WTC11 (cell line): ENCODE data around the gene FAM110A. TPM values are rescaled to one million over a fixed set of nuclear protein-coding genes. Genes with fewer than 3 reads are reported as not detected.

Experiments used
- ATAC-seq: fragments of 200-7000 bp; cut with Tn5 transposase; 2 replicates; pipeline ENCODE4 v1.10.0; 2021; ENCODE audit warnings: mild to moderate bottlenecking, moderate library complexity
- CTCF ChIA-PET: fragments of 300-600 bp; sonication (Branson Sonifier 250); formaldehyde crosslinking; loops from one replicate; lab custom pipeline; 2021; ENCODE audit warnings: antibody characterized with exemption; lab: Charles Lee
- POLR2A ChIA-PET: fragments of 350-600 bp; sonication (Branson Sonifier 250); formaldehyde crosslinking; loops from one replicate; lab custom pipeline; 2021; ENCODE audit warnings: antibody characterized with exemption; lab: Charles Lee
- DNase-seq: peaks from one replicate; pipeline ENCODE4 v3.0.0; 2021; ENCODE audit warnings: low spot score
- H3K27ac Mint-ChIP-seq: 2 replicates; pipeline ENCODE4 v1.8.0; 2021; ENCODE audit warnings: mixed read lengths
- H3K27me3 Mint-ChIP-seq: 2 replicates; pipeline ENCODE4 v1.8.0; 2021; ENCODE audit warnings: low read depth, mild to moderate bottlenecking, moderate library complexity, mixed read lengths
- H3K36me3 Mint-ChIP-seq: 2 replicates; pipeline ENCODE4 v1.8.0; 2021; ENCODE audit warnings: mixed read lengths
- H3K4me1 Mint-ChIP-seq: 2 replicates; pipeline ENCODE4 v1.8.0; 2022; ENCODE audit warnings: mixed read lengths
- H3K4me3 Mint-ChIP-seq: 2 replicates; pipeline ENCODE4 v1.8.0; 2021; ENCODE audit warnings: mild to moderate bottlenecking, moderate library complexity, mixed read lengths
- H3K9me3 Mint-ChIP-seq: 2 replicates; pipeline ENCODE4 v1.8.0; 2021; ENCODE audit warnings: mixed read lengths
- AR ChIP-seq: fragments of 250-450 bp; sonication (Bioruptor Pico); IDR thresholded peaks from 2 replicates; pipeline ENCODE4 v1.9.0; 2021; ENCODE audit warnings: mild to moderate bottlenecking
- CREM ChIP-seq: sonication (generic); formaldehyde crosslinking; IDR thresholded peaks from 2 replicates; pipeline ENCODE4 v1.8.1; 2022; ENCODE audit warnings: mild to moderate bottlenecking, missing genetic modification reagents, moderate library complexity
- GABPB1 ChIP-seq: sonication (generic); formaldehyde crosslinking; IDR thresholded peaks from 2 replicates; pipeline ENCODE4 v1.8.1; 2023; ENCODE audit warnings: mild to moderate bottlenecking, missing genetic modification reagents
- HMGA2 ChIP-seq: fragments of 250-450 bp; sonication (Bioruptor Pico); IDR thresholded peaks from 2 replicates; pipeline ENCODE4 v1.4.0; 2021; ENCODE audit warnings: mild to moderate bottlenecking, moderate library complexity
- HMGXB4 ChIP-seq: sonication (generic); formaldehyde crosslinking; IDR thresholded peaks from 2 replicates; pipeline ENCODE4 v1.8.1; 2023; ENCODE audit warnings: mild to moderate bottlenecking, moderate library complexity, missing genetic modification reagents
- NFATC4 ChIP-seq: fragments of 250-450 bp; sonication (Bioruptor Pico); IDR thresholded peaks from 2 replicates; pipeline ENCODE4 v1.9.0; 2021; ENCODE audit warnings: mild to moderate bottlenecking
- OVOL2 ChIP-seq: fragments of 250-450 bp; sonication (Bioruptor Pico); IDR thresholded peaks from 2 replicates; pipeline ENCODE4 v1.9.0; 2021; ENCODE audit warnings: mild to moderate bottlenecking, borderline replicate concordance
- SMAD3 ChIP-seq: sonication (generic); formaldehyde crosslinking; IDR thresholded peaks from 2 replicates; pipeline ENCODE4 v1.8.0; 2022; ENCODE audit warnings: missing genetic modification reagents, mild to moderate bottlenecking, borderline replicate concordance
- SMAD4 ChIP-seq: sonication (generic); formaldehyde crosslinking; IDR thresholded peaks from 2 replicates; pipeline ENCODE4 v1.8.0; 2022; ENCODE audit warnings: mild to moderate bottlenecking, missing genetic modification reagents
- USF1 ChIP-seq: sonication (generic); formaldehyde crosslinking; IDR thresholded peaks from 2 replicates; pipeline ENCODE4 v1.8.0; 2022; ENCODE audit warnings: mild to moderate bottlenecking, missing genetic modification reagents
- ZNF219 ChIP-seq: sonication (generic); formaldehyde crosslinking; IDR thresholded peaks from 2 replicates; pipeline ENCODE4 v1.8.0; 2023; ENCODE audit warnings: missing genetic modification reagents, mild to moderate bottlenecking, borderline replicate concordance
- total RNA-seq: library from RNA; stranded (reverse); gene quantifications from 3 replicates; pipeline ENCODE4 v1.2.3, GENCODE V29; 2021
- TF ChIP-seq, protein P1 (sequence below): fragments of 250-450 bp; sonication (Bioruptor Pico); IDR thresholded peaks from 2 replicates; pipeline ENCODE4 v1.9.0; 2021; ENCODE audit warnings: mild to moderate bottlenecking
- TF ChIP-seq, protein P2 (sequence below): sonication (generic); formaldehyde crosslinking; IDR thresholded peaks from 2 replicates; pipeline ENCODE4 v1.8.1; 2022; ENCODE audit warnings: low read depth, mild to moderate bottlenecking, moderate library complexity, missing genetic modification reagents, borderline replicate concordance
- TF ChIP-seq, protein P3 (sequence below): sonication (generic); formaldehyde crosslinking; IDR thresholded peaks from 2 replicates; pipeline ENCODE4 v1.8.0; 2022; ENCODE audit warnings: missing genetic modification reagents

The FAM110A gene
- total RNA-seq, 1 experiment from 2014 or later, result 18.8 TPM

DNA sequence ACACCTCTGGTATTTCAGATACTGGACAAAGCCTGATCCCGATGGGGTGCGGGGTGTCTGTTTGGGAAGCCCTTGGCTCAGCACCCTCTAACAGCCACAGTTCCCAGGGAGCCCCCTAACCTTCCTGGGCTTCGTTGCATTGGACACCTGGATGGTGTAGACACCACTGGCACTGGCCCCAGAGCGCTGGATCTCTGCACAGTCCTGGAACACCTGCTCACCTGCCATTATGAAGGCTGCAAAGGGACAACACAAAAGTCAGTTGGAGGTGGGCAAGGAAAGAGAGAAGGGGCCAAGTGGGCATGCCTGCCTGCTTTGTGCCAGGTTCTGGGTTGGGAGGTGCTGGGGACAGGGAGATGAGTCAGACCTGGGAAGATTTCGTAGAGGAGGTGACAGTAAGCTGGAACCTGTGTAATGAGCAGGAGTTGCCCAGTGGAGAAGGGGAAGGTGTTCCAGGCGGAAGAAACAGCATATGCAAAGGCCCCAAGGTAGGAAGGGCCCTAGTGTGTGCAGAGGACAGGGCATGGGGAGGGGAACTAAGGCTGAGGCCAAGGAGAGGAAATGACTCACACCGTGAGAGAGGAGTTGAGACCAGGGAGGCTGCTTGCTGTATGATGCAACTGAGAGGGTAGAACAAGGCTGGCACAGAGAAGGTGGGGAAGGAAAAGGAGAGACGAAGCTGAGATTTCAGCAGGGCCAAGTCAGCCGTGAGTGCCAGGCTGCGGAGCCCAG, 47.7 kb downstream of the FAM110A start:
- H3K4me1 Mint-ChIP-seq, result peaks cover 9% of the 10 kb centered on the region
- ATAC-seq (no peak), DNase-seq (no peak)
- no peaks in the 10 kb centered on the region for H3K36me3 Mint-ChIP-seq
- POLR2A ChIA-PET, result interaction anchor here (0.5 kb wide), 1 partner anchor 74 kb away, joined by 3 read pairs; no protein-coding TSS in a partner anchor
- TF ChIP-seq GABPB1 (CRISPR knock-in tag) (peak; percentile 68; the same call in 1 of the 2 replicates), AR (CRISPR knock-in tag) (no peak), NFATC4 (CRISPR knock-in tag) (no peak), USF1 (CRISPR knock-in tag) (no peak)
- TF ChIP-seq, protein P1, sequence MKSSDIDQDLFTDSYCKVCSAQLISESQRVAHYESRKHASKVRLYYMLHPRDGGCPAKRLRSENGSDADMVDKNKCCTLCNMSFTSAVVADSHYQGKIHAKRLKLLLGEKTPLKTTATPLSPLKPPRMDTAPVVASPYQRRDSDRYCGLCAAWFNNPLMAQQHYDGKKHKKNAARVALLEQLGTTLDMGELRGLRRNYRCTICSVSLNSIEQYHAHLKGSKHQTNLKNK, result no peak
- TF ChIP-seq, all 79 proteins: peak for 1
- Mint-ChIP-seq H3K27me3 (peaks cover 15% of the 10 kb centered on the region), H3K27ac (no peak overlapping the region), H3K9me3 (no peaks in the 10 kb centered on the region), H3K4me3 (no peak overlapping the region)
- CTCF ChIA-PET, result no interaction called here

- no peak for DNase-seq
- Mint-ChIP-seq H3K36me3 (no peaks in the 10 kb centered on the region), H3K27me3 (peaks cover 17% of the 10 kb centered on the region)
These were observed 48.2 kb downstream of the FAM110A start for GRCh38 chr20:881783-882144.

GRCh38 chr20:884983-885952, 51.8 kb downstream of the FAM110A start:
- Mint-ChIP-seq H3K27ac (no peak overlapping the region), H3K9me3 (no peaks in the 10 kb centered on the region), H3K36me3 (no peaks in the 10 kb centered on the region), H3K4me3 (peak overlapping the region; percentile 55), H3K4me1 (peaks cover 9% of the 10 kb centered on the region), H3K27me3 (peaks cover 17% of the 10 kb centered on the region)
- DNase-seq, result peak; percentile 90
- POLR2A ChIA-PET, result interaction anchor here (0.7 kb wide), 1 partner anchor 13 kb away, joined by 3 read pairs; no protein-coding TSS in a partner anchor
- peak; percentile 99 for ATAC-seq
- CTCF ChIA-PET, result interaction anchor here (0.6 to 2.7 kb wide), 41 partner anchors 9 to 328 kb away, joined by 3 to 56 read pairs (median 4); partner anchors contain the start of genes ANGPT4, FAM110A and SLC52A3
- TF ChIP-seq OVOL2, result no peak
- TF ChIP-seq, protein P2, sequence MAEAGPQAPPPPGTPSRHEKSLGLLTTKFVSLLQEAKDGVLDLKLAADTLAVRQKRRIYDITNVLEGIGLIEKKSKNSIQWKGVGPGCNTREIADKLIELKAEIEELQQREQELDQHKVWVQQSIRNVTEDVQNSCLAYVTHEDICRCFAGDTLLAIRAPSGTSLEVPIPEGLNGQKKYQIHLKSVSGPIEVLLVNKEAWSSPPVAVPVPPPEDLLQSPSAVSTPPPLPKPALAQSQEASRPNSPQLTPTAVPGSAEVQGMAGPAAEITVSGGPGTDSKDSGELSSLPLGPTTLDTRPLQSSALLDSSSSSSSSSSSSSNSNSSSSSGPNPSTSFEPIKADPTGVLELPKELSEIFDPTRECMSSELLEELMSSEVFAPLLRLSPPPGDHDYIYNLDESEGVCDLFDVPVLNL, result no peak
- TF ChIP-seq SMAD3 (CRISPR knock-in tag), result no peak; the same call in 1 of the 2 replicates
- no peak for TF ChIP-seq USF1 (CRISPR knock-in tag)
- no peak; the same call in 1 of the 2 replicates for TF ChIP-seq CREM (CRISPR knock-in tag)
- no peak for TF ChIP-seq ZNF219
- TF ChIP-seq HMGA2 (CRISPR knock-in tag), result no peak
- no peak for TF ChIP-seq SMAD4
- TF ChIP-seq HMGXB4, result peak; percentile 96

More at GRCh38 chr20:881783-882144, 48.2 kb downstream of the FAM110A start:
- Mint-ChIP-seq H3K9me3 (no peaks in the 10 kb centered on the region), H3K27ac (no peak overlapping the region)
- ATAC-seq, result no peak
- POLR2A ChIA-PET, result no interaction called here
- CTCF ChIA-PET, result no interaction called here
- TF ChIP-seq, protein P3, sequence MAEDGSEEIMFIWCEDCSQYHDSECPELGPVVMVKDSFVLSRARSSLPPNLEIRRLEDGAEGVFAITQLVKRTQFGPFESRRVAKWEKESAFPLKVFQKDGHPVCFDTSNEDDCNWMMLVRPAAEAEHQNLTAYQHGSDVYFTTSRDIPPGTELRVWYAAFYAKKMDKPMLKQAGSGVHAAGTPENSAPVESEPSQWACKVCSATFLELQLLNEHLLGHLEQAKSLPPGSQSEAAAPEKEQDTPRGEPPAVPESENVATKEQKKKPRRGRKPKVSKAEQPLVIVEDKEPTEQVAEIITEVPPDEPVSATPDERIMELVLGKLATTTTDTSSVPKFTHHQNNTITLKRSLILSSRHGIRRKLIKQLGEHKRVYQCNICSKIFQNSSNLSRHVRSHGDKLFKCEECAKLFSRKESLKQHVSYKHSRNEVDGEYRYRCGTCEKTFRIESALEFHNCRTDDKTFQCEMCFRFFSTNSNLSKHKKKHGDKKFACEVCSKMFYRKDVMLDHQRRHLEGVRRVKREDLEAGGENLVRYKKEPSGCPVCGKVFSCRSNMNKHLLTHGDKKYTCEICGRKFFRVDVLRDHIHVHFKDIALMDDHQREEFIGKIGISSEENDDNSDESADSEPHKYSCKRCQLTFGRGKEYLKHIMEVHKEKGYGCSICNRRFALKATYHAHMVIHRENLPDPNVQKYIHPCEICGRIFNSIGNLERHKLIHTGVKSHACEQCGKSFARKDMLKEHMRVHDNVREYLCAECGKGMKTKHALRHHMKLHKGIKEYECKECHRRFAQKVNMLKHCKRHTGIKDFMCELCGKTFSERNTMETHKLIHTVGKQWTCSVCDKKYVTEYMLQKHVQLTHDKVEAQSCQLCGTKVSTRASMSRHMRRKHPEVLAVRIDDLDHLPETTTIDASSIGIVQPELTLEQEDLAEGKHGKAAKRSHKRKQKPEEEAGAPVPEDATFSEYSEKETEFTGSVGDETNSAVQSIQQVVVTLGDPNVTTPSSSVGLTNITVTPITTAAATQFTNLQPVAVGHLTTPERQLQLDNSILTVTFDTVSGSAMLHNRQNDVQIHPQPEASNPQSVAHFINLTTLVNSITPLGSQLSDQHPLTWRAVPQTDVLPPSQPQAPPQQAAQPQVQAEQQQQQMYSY (CRISPR knock-in tag), result no peak
- TF ChIP-seq, all 79 proteins: peak for 0
- H3K4me3 Mint-ChIP-seq, result no peak overlapping the region
- peaks cover 9% of the 10 kb centered on the region for H3K4me1 Mint-ChIP-seq
